ENCODE data around the gene ADD2. TPM values are rescaled to one million over a fixed set of nuclear protein-coding genes. Genes with fewer than 3 reads are reported as not detected.

Gene ADD2
- total and polyA plus RNA-seq, 2 experiments from 2014 or later: 34.6 to 223 TPM

DNA sequence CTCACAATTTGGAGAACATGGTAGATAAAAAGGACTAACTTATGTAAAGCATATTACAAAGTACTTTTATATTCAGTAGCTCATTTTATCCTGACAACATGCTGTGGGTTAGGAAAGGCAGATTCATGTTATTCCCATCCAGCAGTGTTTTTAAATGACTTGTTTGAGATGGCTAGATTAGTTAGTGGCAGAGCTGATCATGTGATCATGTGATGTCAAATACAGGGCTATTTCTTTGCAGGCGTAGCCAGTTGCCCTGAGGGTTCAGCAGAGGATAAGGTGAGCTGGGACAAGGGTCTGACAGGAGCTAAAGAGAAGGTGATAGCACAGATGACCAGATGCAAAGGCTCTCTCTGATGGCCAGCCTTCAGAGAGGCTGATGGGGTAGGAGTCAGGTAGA is 97.8 kb downstream of the ADD2 start:
- Histone ChIP-seq H3K4me2 (no peak overlapping the region), H4K20me1 (replicated peaks; ENCODE audit: insufficient read depth) (peaks cover 5% of the 10 kb centered on the region; the same call in 1 of the 2 replicates), H3F3A (replicated peaks; ENCODE audit: low read depth) (no peaks in the 10 kb centered on the region), H2AFZ (no peak overlapping the region), H3K79me2 (replicated peaks; ENCODE audit: insufficient read depth) (no peaks in the 10 kb centered on the region), H3K4me3 (no peak overlapping the region), H3K27ac (ENCODE audit: low read depth) (no peak overlapping the region), H3K27me3 (ENCODE audit: insufficient read depth) (no peaks in the 10 kb centered on the region), H3K9me2 (ENCODE audit: insufficient read depth) (no peaks in the 10 kb centered on the region), H3K36me3 (ENCODE audit: insufficient read depth) (peaks cover 42% of the 10 kb centered on the region), H3K4me1 (ENCODE audit: insufficient read depth) (0 out of 2 replicates have a peak, but pooled peaks cover 4% of the 10 kb centered on the region)
- H3K36me3 Mint-ChIP-seq (ENCODE audit: low read depth): peaks cover 94% of the 10 kb centered on the region
- peaks cover 5% of the 10 kb centered on the region for H3K27me3 Mint-ChIP-seq (ENCODE audit: insufficient read depth, low read depth, poor library complexity)
- H3K4me1 Mint-ChIP-seq: peaks cover 11% of the 10 kb centered on the region
- H3K9me3 Mint-ChIP-seq: no peaks in the 10 kb centered on the region
- DNase-seq (ENCODE audit: low spot score): no peak
- no peak overlapping the region for H3K27ac Mint-ChIP-seq
- TF ChIP-seq, protein P1, sequence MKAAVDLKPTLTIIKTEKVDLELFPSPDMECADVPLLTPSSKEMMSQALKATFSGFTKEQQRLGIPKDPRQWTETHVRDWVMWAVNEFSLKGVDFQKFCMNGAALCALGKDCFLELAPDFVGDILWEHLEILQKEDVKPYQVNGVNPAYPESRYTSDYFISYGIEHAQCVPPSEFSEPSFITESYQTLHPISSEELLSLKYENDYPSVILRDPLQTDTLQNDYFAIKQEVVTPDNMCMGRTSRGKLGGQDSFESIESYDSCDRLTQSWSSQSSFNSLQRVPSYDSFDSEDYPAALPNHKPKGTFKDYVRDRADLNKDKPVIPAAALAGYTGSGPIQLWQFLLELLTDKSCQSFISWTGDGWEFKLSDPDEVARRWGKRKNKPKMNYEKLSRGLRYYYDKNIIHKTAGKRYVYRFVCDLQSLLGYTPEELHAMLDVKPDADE (IDR thresholded peaks at IDR 0.05): no peak
- TF ChIP-seq JUNB (IDR thresholded peaks at IDR 0.05; ENCODE audit: unreplicated experiment): no peak
- no peak for TF ChIP-seq NANOG (IDR thresholded peaks at IDR 0.05; ENCODE audit: borderline replicate concordance)
- TF ChIP-seq POLR2AphosphoS5 (IDR thresholded peaks at IDR 0.05; ENCODE audit: low read depth): no peak
- no peak for TF ChIP-seq EZH2phosphoT487 (IDR thresholded peaks at IDR 0.05; ENCODE audit: unreplicated experiment)
- TF ChIP-seq STAT1 (IDR thresholded peaks at IDR 0.05; ENCODE audit: unreplicated experiment): no peak
- TF ChIP-seq, protein P2, sequence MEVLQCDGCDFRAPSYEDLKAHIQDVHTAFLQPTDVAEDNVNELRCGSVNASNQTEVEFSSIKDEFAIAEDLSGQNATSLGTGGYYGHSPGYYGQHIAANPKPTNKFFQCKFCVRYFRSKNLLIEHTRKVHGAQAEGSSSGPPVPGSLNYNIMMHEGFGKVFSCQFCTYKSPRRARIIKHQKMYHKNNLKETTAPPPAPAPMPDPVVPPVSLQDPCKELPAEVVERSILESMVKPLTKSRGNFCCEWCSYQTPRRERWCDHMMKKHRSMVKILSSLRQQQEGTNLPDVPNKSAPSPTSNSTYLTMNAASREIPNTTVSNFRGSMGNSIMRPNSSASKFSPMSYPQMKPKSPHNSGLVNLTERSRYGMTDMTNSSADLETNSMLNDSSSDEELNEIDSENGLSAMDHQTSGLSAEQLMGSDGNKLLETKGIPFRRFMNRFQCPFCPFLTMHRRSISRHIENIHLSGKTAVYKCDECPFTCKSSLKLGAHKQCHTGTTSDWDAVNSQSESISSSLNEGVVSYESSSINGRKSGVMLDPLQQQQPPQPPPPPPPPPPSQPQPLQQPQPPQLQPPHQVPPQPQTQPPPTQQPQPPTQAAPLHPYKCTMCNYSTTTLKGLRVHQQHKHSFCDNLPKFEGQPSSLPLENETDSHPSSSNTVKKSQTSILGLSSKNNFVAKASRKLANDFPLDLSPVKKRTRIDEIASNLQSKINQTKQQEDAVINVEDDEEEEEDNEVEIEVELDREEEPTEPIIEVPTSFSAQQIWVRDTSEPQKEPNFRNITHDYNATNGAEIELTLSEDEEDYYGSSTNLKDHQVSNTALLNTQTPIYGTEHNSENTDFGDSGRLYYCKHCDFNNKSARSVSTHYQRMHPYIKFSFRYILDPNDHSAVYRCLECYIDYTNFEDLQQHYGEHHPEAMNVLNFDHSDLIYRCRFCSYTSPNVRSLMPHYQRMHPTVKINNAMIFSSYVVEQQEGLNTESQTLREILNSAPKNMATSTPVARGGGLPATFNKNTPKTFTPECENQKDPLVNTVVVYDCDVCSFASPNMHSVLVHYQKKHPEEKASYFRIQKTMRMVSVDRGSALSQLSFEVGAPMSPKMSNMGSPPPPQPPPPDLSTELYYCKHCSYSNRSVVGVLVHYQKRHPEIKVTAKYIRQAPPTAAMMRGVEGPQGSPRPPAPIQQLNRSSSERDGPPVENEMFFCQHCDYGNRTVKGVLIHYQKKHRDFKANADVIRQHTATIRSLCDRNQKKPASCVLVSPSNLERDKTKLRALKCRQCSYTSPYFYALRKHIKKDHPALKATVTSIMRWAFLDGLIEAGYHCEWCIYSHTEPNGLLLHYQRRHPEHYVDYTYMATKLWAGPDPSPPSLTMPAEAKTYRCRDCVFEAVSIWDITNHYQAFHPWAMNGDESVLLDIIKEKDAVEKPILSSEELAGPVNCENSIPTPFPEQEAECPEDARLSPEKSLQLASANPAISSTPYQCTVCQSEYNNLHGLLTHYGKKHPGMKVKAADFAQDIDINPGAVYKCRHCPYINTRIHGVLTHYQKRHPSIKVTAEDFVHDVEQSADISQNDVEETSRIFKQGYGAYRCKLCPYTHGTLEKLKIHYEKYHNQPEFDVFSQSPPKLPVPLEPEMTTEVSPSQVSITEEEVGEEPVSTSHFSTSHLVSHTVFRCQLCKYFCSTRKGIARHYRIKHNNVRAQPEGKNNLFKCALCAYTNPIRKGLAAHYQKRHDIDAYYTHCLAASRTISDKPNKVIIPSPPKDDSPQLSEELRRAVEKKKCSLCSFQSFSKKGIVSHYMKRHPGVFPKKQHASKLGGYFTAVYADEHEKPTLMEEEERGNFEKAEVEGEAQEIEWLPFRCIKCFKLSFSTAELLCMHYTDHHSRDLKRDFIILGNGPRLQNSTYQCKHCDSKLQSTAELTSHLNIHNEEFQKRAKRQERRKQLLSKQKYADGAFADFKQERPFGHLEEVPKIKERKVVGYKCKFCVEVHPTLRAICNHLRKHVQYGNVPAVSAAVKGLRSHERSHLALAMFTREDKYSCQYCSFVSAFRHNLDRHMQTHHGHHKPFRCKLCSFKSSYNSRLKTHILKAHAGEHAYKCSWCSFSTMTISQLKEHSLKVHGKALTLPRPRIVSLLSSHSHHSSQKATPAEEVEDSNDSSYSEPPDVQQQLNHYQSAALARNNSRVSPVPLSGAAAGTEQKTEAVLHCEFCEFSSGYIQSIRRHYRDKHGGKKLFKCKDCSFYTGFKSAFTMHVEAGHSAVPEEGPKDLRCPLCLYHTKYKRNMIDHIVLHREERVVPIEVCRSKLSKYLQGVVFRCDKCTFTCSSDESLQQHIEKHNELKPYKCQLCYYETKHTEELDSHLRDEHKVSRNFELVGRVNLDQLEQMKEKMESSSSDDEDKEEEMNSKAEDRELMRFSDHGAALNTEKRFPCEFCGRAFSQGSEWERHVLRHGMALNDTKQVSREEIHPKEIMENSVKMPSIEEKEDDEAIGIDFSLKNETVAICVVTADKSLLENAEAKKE (CRISPR knock-in tag; IDR thresholded peaks at IDR 0.05): no peak
- no peak for TF ChIP-seq CREB1 (CRISPR knock-in tag; IDR thresholded peaks at IDR 0.05; ENCODE audit: low read depth)
- TF ChIP-seq, protein P3, sequence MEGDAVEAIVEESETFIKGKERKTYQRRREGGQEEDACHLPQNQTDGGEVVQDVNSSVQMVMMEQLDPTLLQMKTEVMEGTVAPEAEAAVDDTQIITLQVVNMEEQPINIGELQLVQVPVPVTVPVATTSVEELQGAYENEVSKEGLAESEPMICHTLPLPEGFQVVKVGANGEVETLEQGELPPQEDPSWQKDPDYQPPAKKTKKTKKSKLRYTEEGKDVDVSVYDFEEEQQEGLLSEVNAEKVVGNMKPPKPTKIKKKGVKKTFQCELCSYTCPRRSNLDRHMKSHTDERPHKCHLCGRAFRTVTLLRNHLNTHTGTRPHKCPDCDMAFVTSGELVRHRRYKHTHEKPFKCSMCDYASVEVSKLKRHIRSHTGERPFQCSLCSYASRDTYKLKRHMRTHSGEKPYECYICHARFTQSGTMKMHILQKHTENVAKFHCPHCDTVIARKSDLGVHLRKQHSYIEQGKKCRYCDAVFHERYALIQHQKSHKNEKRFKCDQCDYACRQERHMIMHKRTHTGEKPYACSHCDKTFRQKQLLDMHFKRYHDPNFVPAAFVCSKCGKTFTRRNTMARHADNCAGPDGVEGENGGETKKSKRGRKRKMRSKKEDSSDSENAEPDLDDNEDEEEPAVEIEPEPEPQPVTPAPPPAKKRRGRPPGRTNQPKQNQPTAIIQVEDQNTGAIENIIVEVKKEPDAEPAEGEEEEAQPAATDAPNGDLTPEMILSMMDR (conservative IDR thresholded peaks at IDR 0.05; ENCODE audit: low read depth in 2 of 2): no peak
- TF ChIP-seq, protein P4, sequence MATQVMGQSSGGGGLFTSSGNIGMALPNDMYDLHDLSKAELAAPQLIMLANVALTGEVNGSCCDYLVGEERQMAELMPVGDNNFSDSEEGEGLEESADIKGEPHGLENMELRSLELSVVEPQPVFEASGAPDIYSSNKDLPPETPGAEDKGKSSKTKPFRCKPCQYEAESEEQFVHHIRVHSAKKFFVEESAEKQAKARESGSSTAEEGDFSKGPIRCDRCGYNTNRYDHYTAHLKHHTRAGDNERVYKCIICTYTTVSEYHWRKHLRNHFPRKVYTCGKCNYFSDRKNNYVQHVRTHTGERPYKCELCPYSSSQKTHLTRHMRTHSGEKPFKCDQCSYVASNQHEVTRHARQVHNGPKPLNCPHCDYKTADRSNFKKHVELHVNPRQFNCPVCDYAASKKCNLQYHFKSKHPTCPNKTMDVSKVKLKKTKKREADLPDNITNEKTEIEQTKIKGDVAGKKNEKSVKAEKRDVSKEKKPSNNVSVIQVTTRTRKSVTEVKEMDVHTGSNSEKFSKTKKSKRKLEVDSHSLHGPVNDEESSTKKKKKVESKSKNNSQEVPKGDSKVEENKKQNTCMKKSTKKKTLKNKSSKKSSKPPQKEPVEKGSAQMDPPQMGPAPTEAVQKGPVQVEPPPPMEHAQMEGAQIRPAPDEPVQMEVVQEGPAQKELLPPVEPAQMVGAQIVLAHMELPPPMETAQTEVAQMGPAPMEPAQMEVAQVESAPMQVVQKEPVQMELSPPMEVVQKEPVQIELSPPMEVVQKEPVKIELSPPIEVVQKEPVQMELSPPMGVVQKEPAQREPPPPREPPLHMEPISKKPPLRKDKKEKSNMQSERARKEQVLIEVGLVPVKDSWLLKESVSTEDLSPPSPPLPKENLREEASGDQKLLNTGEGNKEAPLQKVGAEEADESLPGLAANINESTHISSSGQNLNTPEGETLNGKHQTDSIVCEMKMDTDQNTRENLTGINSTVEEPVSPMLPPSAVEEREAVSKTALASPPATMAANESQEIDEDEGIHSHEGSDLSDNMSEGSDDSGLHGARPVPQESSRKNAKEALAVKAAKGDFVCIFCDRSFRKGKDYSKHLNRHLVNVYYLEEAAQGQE (IDR thresholded peaks at IDR 0.05; ENCODE audit: unreplicated experiment): no peak
- TF ChIP-seq ZNF114 (CRISPR knock-in tag; IDR thresholded peaks at IDR 0.05): no peak
- TF ChIP-seq EZH2 (IDR thresholded peaks at IDR 0.05; ENCODE audit: low read depth, unreplicated experiment): no peak
- no peak for TF ChIP-seq ZNF331 (CRISPR knock-in tag; IDR thresholded peaks at IDR 0.05; ENCODE audit: low read depth)
- no peak for ATAC-seq
- H3K4me3 Mint-ChIP-seq: no peak overlapping the region

Data from GM23338 (cell line).